Type B pancreatic cell (in vitro differentiated cells): ENCODE results near the gene MUS81. TPM values are rescaled to one million over a fixed set of nuclear protein-coding genes. Genes with fewer than 3 reads are reported as not detected.

Experiments
- DNase-seq: peaks from one replicate; pipeline ENCODE4 v3.0.0; 2021; ENCODE audit warnings: mixed read lengths; ENCODE audit not compliant: unreplicated experiment; ENCODE audit errors: extremely low spot score
- H3K27ac Mint-ChIP-seq: 2 replicates; pipeline ENCODE4 v1.8.0; 2021; ENCODE audit warnings: mild to moderate bottlenecking, mixed read lengths
- H3K27me3 Mint-ChIP-seq: 2 replicates; pipeline ENCODE4 v1.8.0; 2021; ENCODE audit warnings: mixed read lengths
- H3K36me3 Mint-ChIP-seq: 2 replicates; pipeline ENCODE4 v1.8.0; 2021; ENCODE audit warnings: mixed read lengths
- H3K4me1 Mint-ChIP-seq: one replicate; pipeline ENCODE4 v1.8.0; 2021; ENCODE audit warnings: mixed read lengths; ENCODE audit not compliant: unreplicated experiment
- H3K4me3 Mint-ChIP-seq: 2 replicates; pipeline ENCODE4 v1.8.0; 2021; ENCODE audit warnings: mild to moderate bottlenecking, mixed read lengths
- H3K9me3 Mint-ChIP-seq: 2 replicates; pipeline ENCODE4 v1.8.0; 2021; ENCODE audit warnings: mixed read lengths
- CTCF ChIP-seq: fragments of 200-600 bp; sonication (generic); conservative IDR thresholded peaks from 2 replicates; pipeline ENCODE4 v1.5.0; 2021; ENCODE audit warnings: antibody characterized with exemption, mild to moderate bottlenecking
- total RNA-seq: library from RNA; stranded (reverse); gene quantifications from 2 replicates; pipeline ENCODE4 v1.2.1, GENCODE V29; 2021; ENCODE audit warnings: low replicate concordance

MUS81 gene
- total RNA-seq, 1 donor from 2014 or later = 67.9 TPM

GRCh38 chr11:65883058-65883761, 23.0 kb downstream of the MUS81 start:
- Mint-ChIP-seq H3K27ac (no peak overlapping the region), H3K9me3 (no peaks in the 10 kb centered on the region), H3K4me1 (peaks cover 13% of the 10 kb centered on the region), H3K4me3 (no peak overlapping the region), H3K27me3 (no peaks in the 10 kb centered on the region), H3K36me3 (peaks cover 5% of the 10 kb centered on the region)
- no peak for TF ChIP-seq CTCF
- DNase-seq = no peak

GRCh38 chr11:65883786-65884715, 23.8 kb downstream of the MUS81 start:
- H3K27me3 Mint-ChIP-seq = no peaks in the 10 kb centered on the region
- peaks cover 17% of the 10 kb centered on the region for H3K4me1 Mint-ChIP-seq
- TF ChIP-seq CTCF = no peak
- H3K27ac Mint-ChIP-seq = peak overlapping the region; percentile 43
- peak overlapping the region; percentile 79 for H3K4me3 Mint-ChIP-seq
- peaks cover 5% of the 10 kb centered on the region for H3K36me3 Mint-ChIP-seq
- H3K9me3 Mint-ChIP-seq = no peaks in the 10 kb centered on the region
- no peak for DNase-seq

GRCh38 chr11:65884716-65885092, 24.5 kb downstream of the MUS81 start:
- H3K4me1 Mint-ChIP-seq = peaks cover 23% of the 10 kb centered on the region
- peak overlapping the region; percentile 43 for H3K27ac Mint-ChIP-seq

GRCh38 chr11:65885231-65885630, 25.0 kb downstream of the MUS81 start:
- DNase-seq = no peak
- TF ChIP-seq CTCF = no peak
- H3K4me1 Mint-ChIP-seq = peaks cover 28% of the 10 kb centered on the region
- no peak overlapping the region for H3K27ac Mint-ChIP-seq
- H3K27me3 Mint-ChIP-seq = peaks cover 7% of the 10 kb centered on the region
- peak overlapping the region; percentile 20 for H3K4me3 Mint-ChIP-seq
- H3K9me3 Mint-ChIP-seq = no peaks in the 10 kb centered on the region
- H3K36me3 Mint-ChIP-seq = peaks cover 5% of the 10 kb centered on the region

More at GRCh38 chr11:65884716-65885092, 24.5 kb downstream of the MUS81 start:
- Mint-ChIP-seq H3K4me3 (peak overlapping the region; percentile 79), H3K27me3 (peaks cover 2% of the 10 kb centered on the region), H3K9me3 (no peaks in the 10 kb centered on the region), H3K36me3 (peaks cover 5% of the 10 kb centered on the region)
- peak; percentile 99 for TF ChIP-seq CTCF
- DNase-seq = no peak

GRCh38 chr11:65885808-65886536, 25.7 kb downstream of the MUS81 start:
- Mint-ChIP-seq H3K27me3 (peaks cover 7% of the 10 kb centered on the region), H3K4me3 (peak overlapping the region; percentile 98), H3K4me1 (peaks cover 30% of the 10 kb centered on the region), H3K27ac (no peak overlapping the region), H3K9me3 (no peaks in the 10 kb centered on the region), H3K36me3 (peaks cover 5% of the 10 kb centered on the region)
- no peak for TF ChIP-seq CTCF
- DNase-seq = no peak
